Muscle of leg (tissue), 11 donors: ENCODE data around the gene ANKFN1. TPM values are rescaled to one million over a fixed set of nuclear protein-coding genes. Genes with fewer than 3 reads are reported as not detected.

Experiments
- DNase-seq: peaks from one replicate; pipeline ENCODE4 v3.0.0; 2013
- H3K27ac ChIP-seq: one replicate; pipeline ENCODE4 v1.5.1; 2013; ENCODE audit warnings: mild to moderate bottlenecking, low read length, control low read depth
- H3K27me3 ChIP-seq: one replicate; pipeline ENCODE4 v1.6.1; 2013; ENCODE audit warnings: low read length; ENCODE audit not compliant: control insufficient read depth, insufficient read depth
- H3K36me3 ChIP-seq: one replicate; pipeline ENCODE4 v1.6.1; 2013; ENCODE audit warnings: low read length; ENCODE audit not compliant: control insufficient read depth, insufficient read depth
- H3K4me1 ChIP-seq: one replicate; pipeline ENCODE4 v1.6.1; 2013; ENCODE audit warnings: low read length; ENCODE audit not compliant: control insufficient read depth, insufficient read depth
- H3K4me3 ChIP-seq: one replicate; pipeline ENCODE4 v1.5.1; 2013; ENCODE audit warnings: low read length, control low read depth
- H3K9me3 ChIP-seq: replicated peaks from 2 replicates; pipeline ENCODE4 v1.6.1; 2013; ENCODE audit warnings: low read depth, low read length; ENCODE audit not compliant: control insufficient read depth
- WGBS: methylation state at CpG from one replicate; pipeline ENCODE4 v1.1.5; 2013; ENCODE audit warnings: missing lambda C conversion rate; ENCODE audit not compliant: insufficient coverage; 5-methylcytosine and 5-hydroxymethylcytosine counted together
- polyA plus RNA-seq, 8 donors: library from polyadenylated mRNA; unstranded; fragments of 120-200 nt; gene quantifications; one replicate each; pipeline versions ENCODE4 v1.2.1 to v1.2.3, GENCODE V29; 2013; ENCODE audit warnings: inconsistent platforms in 1 of 8, low replicate concordance in 1 of 8; ENCODE audit not compliant: insufficient read length in 8 of 8, insufficient read depth in 1 of 8
- total RNA-seq: library from RNA; stranded (reverse); fragments of 120-200 nt; gene quantifications from one replicate; pipeline ENCODE4 v1.2.4, GENCODE V29; 2013

ANKFN1 gene
- total and polyA plus RNA-seq, 9 donors, result 0.10 to 0.91 (median 0.39) TPM

- Histone ChIP-seq H3K27me3 (no peaks in the 10 kb centered on the region), H3K4me1 (no peaks in the 10 kb centered on the region), H3K27ac (no peak overlapping the region), H3K9me3 (no peaks in the 10 kb centered on the region), H3K4me3 (no peak overlapping the region), H3K36me3 (no peaks in the 10 kb centered on the region)
- 96% methylated on average over 44 of the region's 46 CpGs for WGBS
- no peak for DNase-seq
These were observed 357.5 kb downstream of the ANKFN1 start for GRCh38 chr17:56510554-56511342.

- no peaks in the 10 kb centered on the region for H3K36me3 ChIP-seq
- WGBS, result no CpG with 5 or more reads among the region's 2 CpGs
- H3K9me3 ChIP-seq, result no peaks in the 10 kb centered on the region
- no peak overlapping the region for H3K4me3 ChIP-seq
- no peak for DNase-seq
- H3K4me1 ChIP-seq, result no peaks in the 10 kb centered on the region
- no peak overlapping the region for H3K27ac ChIP-seq
- no peaks in the 10 kb centered on the region for H3K27me3 ChIP-seq
These were observed 361.0 kb downstream of the ANKFN1 start for GRCh38 chr17:56514264-56514663.

- WGBS, result 67% methylated on average over 2 of the region's 4 CpGs
- H3K36me3 ChIP-seq, result no peaks in the 10 kb centered on the region
- no peaks in the 10 kb centered on the region for H3K9me3 ChIP-seq
- no peak overlapping the region for H3K4me3 ChIP-seq
- peaks cover 5% of the 10 kb centered on the region for H3K4me1 ChIP-seq
- DNase-seq, result no peak
- no peak overlapping the region for H3K27ac ChIP-seq
- no peaks in the 10 kb centered on the region for H3K27me3 ChIP-seq
These were observed 361.6 kb downstream of the ANKFN1 start for GRCh38 chr17:56514899-56515298.

- peaks cover 25% of the 10 kb centered on the region for H3K4me1 ChIP-seq
- H3K4me3 ChIP-seq, result no peak overlapping the region
- H3K9me3 ChIP-seq, result no peaks in the 10 kb centered on the region
- WGBS, result 36% methylated on average over 6 of the region's 12 CpGs
- peak; percentile 36 for DNase-seq
- no peaks in the 10 kb centered on the region for H3K36me3 ChIP-seq
- H3K27me3 ChIP-seq, result no peaks in the 10 kb centered on the region
- H3K27ac ChIP-seq, result peak overlapping the region; percentile 6
These were observed 368.3 kb downstream of the ANKFN1 start for GRCh38 chr17:56521414-56522141.

- H3K27me3 ChIP-seq, result no peaks in the 10 kb centered on the region
- no peak for DNase-seq
- H3K36me3 ChIP-seq, result no peaks in the 10 kb centered on the region
- WGBS, result 100% methylated on average over 1 of the region's 2 CpGs
- H3K27ac ChIP-seq, result no peak overlapping the region
- no peak overlapping the region for H3K4me3 ChIP-seq
- H3K9me3 ChIP-seq, result no peaks in the 10 kb centered on the region
- H3K4me1 ChIP-seq, result peaks cover 25% of the 10 kb centered on the region
These were observed 369.8 kb downstream of the ANKFN1 start for GRCh38 chr17:56523042-56523441.

- no peak overlapping the region for H3K27ac ChIP-seq
- no peaks in the 10 kb centered on the region for H3K27me3 ChIP-seq
- H3K9me3 ChIP-seq, result no peaks in the 10 kb centered on the region
- no peaks in the 10 kb centered on the region for H3K36me3 ChIP-seq
- no peaks in the 10 kb centered on the region for H3K4me1 ChIP-seq
- no peak overlapping the region for H3K4me3 ChIP-seq
- WGBS, result 20% methylated on average over 1 of the region's 2 CpGs
- no peak for DNase-seq
These were observed 375.4 kb downstream of the ANKFN1 start for GRCh38 chr17:56528696-56529095.

- no peak overlapping the region for H3K27ac ChIP-seq
- no peaks in the 10 kb centered on the region for H3K36me3 ChIP-seq
- no peaks in the 10 kb centered on the region for H3K9me3 ChIP-seq
- no peaks in the 10 kb centered on the region for H3K4me1 ChIP-seq
- DNase-seq, result no peak
- WGBS, result 73% methylated on average over 4 of the region's 5 CpGs
- H3K4me3 ChIP-seq, result no peak overlapping the region
- H3K27me3 ChIP-seq, result no peaks in the 10 kb centered on the region
These were observed 379.7 kb downstream of the ANKFN1 start for GRCh38 chr17:56532926-56533325.

GRCh38 chr17:56536766-56537165 is 383.5 kb downstream of the ANKFN1 start:
- no peak for DNase-seq
- no CpG with 5 or more reads among the region's 1 CpG for whole genome bisulfite sequencing
- H3K27me3 ChIP-seq, result no peaks in the 10 kb centered on the region
- H3K27ac ChIP-seq, result no peak overlapping the region
- H3K9me3 ChIP-seq, result no peaks in the 10 kb centered on the region
- no peak overlapping the region for H3K4me3 ChIP-seq
- H3K4me1 ChIP-seq, result no peaks in the 10 kb centered on the region
- no peaks in the 10 kb centered on the region for H3K36me3 ChIP-seq

- H3K36me3 ChIP-seq, result no peaks in the 10 kb centered on the region
- H3K4me3 ChIP-seq, result no peak overlapping the region
- no peak overlapping the region for H3K27ac ChIP-seq
- DNase-seq, result no peak
- peaks cover 8% of the 10 kb centered on the region for H3K4me1 ChIP-seq
- 41% methylated on average over 4 of the region's 5 CpGs for WGBS
- H3K9me3 ChIP-seq, result no peaks in the 10 kb centered on the region
- H3K27me3 ChIP-seq, result no peaks in the 10 kb centered on the region
These were observed 387.6 kb downstream of the ANKFN1 start for GRCh38 chr17:56540836-56541235.

- H3K4me3 ChIP-seq, result no peak overlapping the region
- no peaks in the 10 kb centered on the region for H3K9me3 ChIP-seq
- peaks cover 8% of the 10 kb centered on the region for H3K4me1 ChIP-seq
- H3K27me3 ChIP-seq, result no peaks in the 10 kb centered on the region
- no CpG with 5 or more reads among the region's 3 CpGs for WGBS
- H3K36me3 ChIP-seq, result no peaks in the 10 kb centered on the region
- H3K27ac ChIP-seq, result no peak overlapping the region
- DNase-seq, result no peak
These were observed 390.0 kb downstream of the ANKFN1 start for GRCh38 chr17:56543280-56543679.
